WTC11 (cell line): ENCODE measurements around the gene ENTHD1. TPM values are rescaled to one million over a fixed set of nuclear protein-coding genes. Genes with fewer than 3 reads are reported as not detected.

ENCODE experiments used
- ATAC-seq: fragments of 200-7000 bp; cut with Tn5 transposase; 2 replicates; pipeline ENCODE4 v1.10.0; 2021; ENCODE audit warnings: mild to moderate bottlenecking, moderate library complexity
- CTCF ChIA-PET: fragments of 300-600 bp; sonication (Branson Sonifier 250); formaldehyde crosslinking; loops from one replicate; lab custom pipeline; 2021; ENCODE audit warnings: antibody characterized with exemption; lab: Charles Lee
- POLR2A ChIA-PET: fragments of 350-600 bp; sonication (Branson Sonifier 250); formaldehyde crosslinking; loops from one replicate; lab custom pipeline; 2021; ENCODE audit warnings: antibody characterized with exemption; lab: Charles Lee
- DNase-seq: peaks from one replicate; pipeline ENCODE4 v3.0.0; 2021; ENCODE audit warnings: low spot score
- H3K27ac Mint-ChIP-seq: 2 replicates; pipeline ENCODE4 v1.8.0; 2021; ENCODE audit warnings: mixed read lengths
- H3K27me3 Mint-ChIP-seq: 2 replicates; pipeline ENCODE4 v1.8.0; 2021; ENCODE audit warnings: low read depth, mild to moderate bottlenecking, moderate library complexity, mixed read lengths
- H3K36me3 Mint-ChIP-seq: 2 replicates; pipeline ENCODE4 v1.8.0; 2021; ENCODE audit warnings: mixed read lengths
- H3K4me1 Mint-ChIP-seq: 2 replicates; pipeline ENCODE4 v1.8.0; 2022; ENCODE audit warnings: mixed read lengths
- H3K4me3 Mint-ChIP-seq: 2 replicates; pipeline ENCODE4 v1.8.0; 2021; ENCODE audit warnings: mild to moderate bottlenecking, moderate library complexity, mixed read lengths
- H3K9me3 Mint-ChIP-seq: 2 replicates; pipeline ENCODE4 v1.8.0; 2021; ENCODE audit warnings: mixed read lengths
- ATF2 ChIP-seq: sonication (generic); formaldehyde crosslinking; IDR thresholded peaks from 2 replicates; pipeline ENCODE4 v1.8.1; 2022; ENCODE audit warnings: low read depth, missing genetic modification reagents, borderline replicate concordance
- ATF6 ChIP-seq: sonication (generic); formaldehyde crosslinking; IDR thresholded peaks from 2 replicates; pipeline ENCODE4 v1.8.1; 2023; ENCODE audit warnings: mild to moderate bottlenecking, missing genetic modification reagents
- CBFB ChIP-seq: sonication (generic); formaldehyde crosslinking; IDR thresholded peaks from 2 replicates; pipeline ENCODE4 v1.8.1; 2022; ENCODE audit warnings: mild to moderate bottlenecking, low read depth, missing genetic modification reagents
- CREB1 ChIP-seq: sonication (generic); formaldehyde crosslinking; IDR thresholded peaks from 2 replicates; pipeline ENCODE4 v1.8.0; 2023; ENCODE audit warnings: mild to moderate bottlenecking, missing genetic modification reagents
- CREM ChIP-seq: sonication (generic); formaldehyde crosslinking; IDR thresholded peaks from 2 replicates; pipeline ENCODE4 v1.8.1; 2022; ENCODE audit warnings: mild to moderate bottlenecking, missing genetic modification reagents, moderate library complexity
- ESRRA ChIP-seq: sonication (generic); formaldehyde crosslinking; IDR thresholded peaks from 2 replicates; pipeline ENCODE4 v1.8.1; 2022; ENCODE audit warnings: mild to moderate bottlenecking, missing genetic modification reagents, borderline replicate concordance
- FOXJ3 ChIP-seq: sonication (generic); formaldehyde crosslinking; IDR thresholded peaks from 2 replicates; pipeline ENCODE4 v1.9.0; 2021; ENCODE audit warnings: missing genetic modification reagents, mild to moderate bottlenecking, borderline replicate concordance
- HMGA2 ChIP-seq: fragments of 250-450 bp; sonication (Bioruptor Pico); IDR thresholded peaks from 2 replicates; pipeline ENCODE4 v1.4.0; 2021; ENCODE audit warnings: mild to moderate bottlenecking, moderate library complexity
- JAZF1 ChIP-seq: fragments of 250-450 bp; sonication (Bioruptor Pico); IDR thresholded peaks from 2 replicates; pipeline ENCODE4 v1.9.0; 2021; ENCODE audit warnings: moderate library complexity, mild to moderate bottlenecking, inconsistent platforms
- JUN ChIP-seq: sonication (generic); formaldehyde crosslinking; IDR thresholded peaks from 2 replicates; pipeline ENCODE4 v1.8.0; 2023; ENCODE audit warnings: mild to moderate bottlenecking, missing genetic modification reagents
- MAX ChIP-seq: sonication (generic); formaldehyde crosslinking; IDR thresholded peaks from 2 replicates; pipeline ENCODE4 v1.8.0; 2022; ENCODE audit warnings: mild to moderate bottlenecking, missing genetic modification reagents
- MYBL2 ChIP-seq: sonication (generic); formaldehyde crosslinking; IDR thresholded peaks from 2 replicates; pipeline ENCODE4 v1.8.1; 2023; ENCODE audit warnings: mild to moderate bottlenecking, moderate library complexity, missing genetic modification reagents
- NR2C2 ChIP-seq: sonication (generic); formaldehyde crosslinking; IDR thresholded peaks from 2 replicates; pipeline ENCODE4 v1.8.0; 2022; ENCODE audit warnings: mild to moderate bottlenecking, missing genetic modification reagents
- OVOL2 ChIP-seq: fragments of 250-450 bp; sonication (Bioruptor Pico); IDR thresholded peaks from 2 replicates; pipeline ENCODE4 v1.9.0; 2021; ENCODE audit warnings: mild to moderate bottlenecking, borderline replicate concordance
- SMAD3 ChIP-seq: sonication (generic); formaldehyde crosslinking; IDR thresholded peaks from 2 replicates; pipeline ENCODE4 v1.8.0; 2022; ENCODE audit warnings: missing genetic modification reagents, mild to moderate bottlenecking, borderline replicate concordance
- STAT6 ChIP-seq: sonication (generic); formaldehyde crosslinking; conservative IDR thresholded peaks from 2 replicates; pipeline ENCODE4 v1.8.1; 2023; ENCODE audit warnings: mild to moderate bottlenecking, low read depth, missing genetic modification reagents, moderate library complexity
- TCF7 ChIP-seq: sonication (generic); formaldehyde crosslinking; IDR thresholded peaks from 2 replicates; pipeline ENCODE4 v1.8.0; 2022; ENCODE audit warnings: mild to moderate bottlenecking, low read depth, missing genetic modification reagents, moderate library complexity
- ZNF121 ChIP-seq: sonication (generic); formaldehyde crosslinking; IDR thresholded peaks from 2 replicates; pipeline ENCODE4 v1.8.0; 2023; ENCODE audit warnings: missing genetic modification reagents
- ZNF396 ChIP-seq: fragments of 250-450 bp; sonication (Bioruptor Pico); IDR thresholded peaks from 2 replicates; pipeline ENCODE4 v1.8.0; 2021; ENCODE audit warnings: mild to moderate bottlenecking, moderate library complexity, borderline replicate concordance
- ZNF512 ChIP-seq: sonication (generic); formaldehyde crosslinking; IDR thresholded peaks from 2 replicates; pipeline ENCODE4 v1.8.1; 2022; ENCODE audit warnings: missing genetic modification reagents, borderline replicate concordance
- ZNF671 ChIP-seq: fragments of 250-450 bp; sonication (Bioruptor Pico); IDR thresholded peaks from 2 replicates; pipeline ENCODE4 v1.8.0; 2021; ENCODE audit warnings: mild to moderate bottlenecking
- total RNA-seq: library from RNA; stranded (reverse); gene quantifications from 3 replicates; pipeline ENCODE4 v1.2.3, GENCODE V29; 2021

Gene ENTHD1
- total RNA-seq, 1 experiment from 2014 or later: not detected

GRCh38 chr22:39833610-39834009, 60.0 kb downstream of the ENTHD1 start (continued):
- TF ChIP-seq STAT6 (CRISPR knock-in tag) (no peak), ATF6 (CRISPR knock-in tag) (no peak), CREM (CRISPR knock-in tag) (no peak), TCF7 (CRISPR knock-in tag) (no peak), ATF2 (CRISPR knock-in tag) (no peak)

GRCh38 chr22:39833093-39833492, 60.5 kb downstream of the ENTHD1 start:
- peaks cover 4% of the 10 kb centered on the region; the same call in 1 of the 2 replicates for H3K4me1 Mint-ChIP-seq
- no peaks in the 10 kb centered on the region for H3K27me3 Mint-ChIP-seq
- H3K4me3 Mint-ChIP-seq: no peak overlapping the region
- H3K9me3 Mint-ChIP-seq: no peaks in the 10 kb centered on the region
- H3K27ac Mint-ChIP-seq: no peak overlapping the region
- TF ChIP-seq JAZF1 (CRISPR knock-in tag) (no peak), CREB1 (CRISPR knock-in tag) (no peak), ZNF512 (CRISPR knock-in tag) (no peak), ZNF671 (no peak), SMAD3 (CRISPR knock-in tag) (no peak), HMGA2 (CRISPR knock-in tag) (no peak), JUN (no peak), MAX (CRISPR knock-in tag) (no peak), FOXJ3 (no peak), MYBL2 (CRISPR knock-in tag) (no peak), ZNF396 (no peak)
- no peaks in the 10 kb centered on the region for H3K36me3 Mint-ChIP-seq
- no peak for ATAC-seq
- DNase-seq: no peak
- CTCF ChIA-PET: interaction anchor here (0.5 to 0.8 kb wide), 4 partner anchors 23 to 392 kb away, joined by 3 read pairs; no protein-coding TSS in a partner anchor
- POLR2A ChIA-PET: interaction anchor here (0.9 kb wide), 1 partner anchor 11 kb away, joined by 7 read pairs; no protein-coding TSS in a partner anchor

GRCh38 chr22:39832627-39833074, 60.9 kb downstream of the ENTHD1 start:
- Mint-ChIP-seq H3K9me3 (no peaks in the 10 kb centered on the region), H3K27ac (no peak overlapping the region), H3K4me3 (no peak overlapping the region), H3K27me3 (no peaks in the 10 kb centered on the region), H3K36me3 (no peaks in the 10 kb centered on the region), H3K4me1 (peaks cover 4% of the 10 kb centered on the region; the same call in 1 of the 2 replicates)
- POLR2A ChIA-PET: interaction anchor here (0.9 kb wide), 1 partner anchor 12 kb away, joined by 7 read pairs; no protein-coding TSS in a partner anchor
- CTCF ChIA-PET: interaction anchor here (0.5 to 0.8 kb wide), 4 partner anchors 24 to 393 kb away, joined by 3 read pairs; no protein-coding TSS in a partner anchor
- ATAC-seq (no peak), DNase-seq (no peak)
- TF ChIP-seq CBFB (CRISPR knock-in tag) (no peak), SMAD3 (CRISPR knock-in tag) (no peak), ATF6 (CRISPR knock-in tag) (no peak), NR2C2 (CRISPR knock-in tag) (no peak), ATF2 (CRISPR knock-in tag) (no peak), ZNF121 (no peak), ESRRA (no peak), MAX (CRISPR knock-in tag) (no peak), OVOL2 (CRISPR knock-in tag) (no peak), MYBL2 (CRISPR knock-in tag) (no peak)
